HEK293 (cell line): ENCODE results near the gene SPINT2.
A peak's percentile ranks its signal among the peaks of the same experiment; 100 is the strongest.
"Not testable (repeated sequence)": the region's sequence is repeated elsewhere in the genome, so short reads cannot be mapped to it uniquely, and the experiment has no call there.

ENCODE experiments used
- CTCF ChIA-PET: fragments of 350-600 bp; formaldehyde crosslinking; extraction: SDS; loops from one replicate; lab custom pipeline; 2021; ENCODE audit warnings: antibody characterized with exemption; lab: Yijun Ruan, JAX
- POLR2A ChIA-PET: fragments of 300-600 bp; formaldehyde crosslinking; extraction: SDS; loops from one replicate; lab custom pipeline; 2020; ENCODE audit warnings: antibody characterized with exemption, inconsistent platforms; lab: Yijun Ruan, JAX
- H3K27ac ChIP-seq: fragments of 200-500 bp; sonication (Bioruptor generic); 2 replicates; pipeline ENCODE4 v1.5.1; 2014; ENCODE audit warnings: low read depth, low read length, control low read depth, inconsistent platforms; ENCODE audit errors: extremely low read depth
- H3K36me3 ChIP-seq, 2 experiments: fragments of 200-500 bp in 1 of 2; sonication (Bioruptor generic) in 1 of 2; 1 replicate in 1 of 2; 2 replicates in 1 of 2; pipeline ENCODE4 v1.5.1; 2014 to 2017; ENCODE audit warnings: inconsistent platforms in 2 of 2, low read length in 2 of 2; ENCODE audit not compliant: control insufficient read depth in 2 of 2, insufficient read depth in 1 of 2
- H3K4me1 ChIP-seq: fragments of 200-500 bp; sonication (Bioruptor generic); 2 replicates; pipeline ENCODE4 v1.5.1; 2014; ENCODE audit warnings: mild to moderate bottlenecking, low read length, inconsistent platforms; ENCODE audit not compliant: control insufficient read depth, insufficient read depth
- H3K4me3 ChIP-seq: 2 replicates; pipeline ENCODE4 v1.5.1; 2011; ENCODE audit warnings: low read depth, mild to moderate bottlenecking, control low read depth, low read length, moderate library complexity
- H3K9me3 ChIP-seq: fragments of 200-500 bp; sonication (Bioruptor generic); 2 replicates; pipeline ENCODE4 v1.5.1; 2014; ENCODE audit warnings: low read depth, low read length, inconsistent platforms; ENCODE audit not compliant: control insufficient read depth, insufficient read depth
- BCL11A ChIP-seq: fragments of 450-650 bp; formaldehyde crosslinking; IDR thresholded peaks from 2 replicates; pipeline ENCODE4 v1.5.1; 2016; ENCODE audit warnings: low read depth, missing biosample characterization, missing genetic modification characterization
- PRDM10 ChIP-seq: fragments of 450-650 bp; formaldehyde crosslinking; IDR thresholded peaks from 2 replicates; pipeline ENCODE4 v1.5.1; 2016; ENCODE audit warnings: missing biosample characterization, missing genetic modification characterization
- SCRT1 ChIP-seq: fragments of 450-650 bp; formaldehyde crosslinking; IDR thresholded peaks from 2 replicates; pipeline ENCODE4 v1.5.1; 2016; ENCODE audit warnings: missing biosample characterization, missing genetic modification characterization, borderline replicate concordance
- SCRT2 ChIP-seq: fragments of 450-650 bp; formaldehyde crosslinking; IDR thresholded peaks from 2 replicates; pipeline ENCODE4 v1.5.1; 2016; ENCODE audit warnings: missing biosample characterization, missing genetic modification characterization
- SP3 ChIP-seq: fragments of 450-650 bp; formaldehyde crosslinking; IDR thresholded peaks from 2 replicates; pipeline ENCODE4 v1.5.1; 2016; ENCODE audit warnings: missing biosample characterization, missing genetic modification characterization
- SP7 ChIP-seq: fragments of 450-650 bp; formaldehyde crosslinking; IDR thresholded peaks from 2 replicates; pipeline ENCODE4 v1.5.1; 2016; ENCODE audit warnings: missing biosample characterization, missing genetic modification characterization
- ZBTB17 ChIP-seq: fragments of 450-650 bp; formaldehyde crosslinking; IDR thresholded peaks from 2 replicates; pipeline ENCODE4 v1.5.1; 2016; ENCODE audit warnings: missing biosample characterization, missing genetic modification characterization
- ZBTB26 ChIP-seq: fragments of 450-650 bp; formaldehyde crosslinking; optimal IDR thresholded peaks from 2 replicates; pipeline ENCODE3; 2016; ENCODE audit warnings: missing biosample characterization, mild to moderate bottlenecking, missing genetic modification characterization
- ZBTB7A ChIP-seq: fragments of 450-650 bp; formaldehyde crosslinking; IDR thresholded peaks from 2 replicates; pipeline ENCODE4 v1.5.1; 2016; ENCODE audit warnings: low read depth, missing biosample characterization, missing genetic modification characterization
- ZFP37 ChIP-seq: fragments of 450-650 bp; formaldehyde crosslinking; IDR thresholded peaks from 2 replicates; pipeline ENCODE4 v1.5.1; 2016; ENCODE audit warnings: missing biosample characterization, missing genetic modification characterization
- ZNF114 ChIP-seq: fragments of 450-650 bp; formaldehyde crosslinking; IDR thresholded peaks from 2 replicates; pipeline ENCODE4 v1.5.0; 2017; ENCODE audit warnings: missing biosample characterization, missing genetic modification characterization
- ZNF121 ChIP-seq: fragments of 450-650 bp; formaldehyde crosslinking; IDR thresholded peaks from 2 replicates; pipeline ENCODE4 v1.5.1; 2016; ENCODE audit warnings: missing biosample characterization, missing genetic modification characterization
- ZNF132 ChIP-seq: fragments of 450-650 bp; formaldehyde crosslinking; IDR thresholded peaks from 2 replicates; pipeline ENCODE4 v1.5.1; 2017; ENCODE audit warnings: missing biosample characterization, missing genetic modification characterization, borderline replicate concordance
- ZNF16 ChIP-seq: fragments of 450-650 bp; formaldehyde crosslinking; IDR thresholded peaks from 2 replicates; pipeline ENCODE4 v1.5.1; 2016; ENCODE audit warnings: low read depth, missing biosample characterization, missing genetic modification characterization
- ZNF19 ChIP-seq: fragments of 450-650 bp; formaldehyde crosslinking; IDR thresholded peaks from 2 replicates; pipeline ENCODE4; 2016; ENCODE audit warnings: missing biosample characterization, missing genetic modification characterization, low read depth
- ZNF2 ChIP-seq: fragments of 450-650 bp; formaldehyde crosslinking; IDR thresholded peaks from 2 replicates; pipeline ENCODE4 v1.5.1; 2016; ENCODE audit warnings: missing biosample characterization, missing genetic modification characterization
- ZNF366 ChIP-seq: fragments of 450-650 bp; formaldehyde crosslinking; conservative IDR thresholded peaks from 2 replicates; pipeline ENCODE4 v1.5.1; 2016; ENCODE audit warnings: missing biosample characterization, missing genetic modification characterization
- ZNF426 ChIP-seq: fragments of 450-650 bp; formaldehyde crosslinking; IDR thresholded peaks from 2 replicates; pipeline ENCODE4 v1.5.1; 2017; ENCODE audit warnings: missing biosample characterization, missing genetic modification characterization, mild to moderate bottlenecking, inconsistent platforms, moderate library complexity
- ZNF548 ChIP-seq: fragments of 450-650 bp; formaldehyde crosslinking; IDR thresholded peaks from 2 replicates; pipeline ENCODE4 v1.5.1; 2016; ENCODE audit warnings: missing biosample characterization, missing genetic modification characterization
- ZNF596 ChIP-seq: fragments of 450-650 bp; IDR thresholded peaks from 2 replicates; pipeline ENCODE4 v1.5.0; 2018; ENCODE audit warnings: missing biosample characterization, mild to moderate bottlenecking, missing genetic modification characterization, moderate library complexity
- ZNF600 ChIP-seq: fragments of 450-650 bp; formaldehyde crosslinking; IDR thresholded peaks from 2 replicates; pipeline ENCODE4 v1.5.1; 2016; ENCODE audit warnings: missing biosample characterization, missing genetic modification characterization
- ZNF623 ChIP-seq: fragments of 450-650 bp; formaldehyde crosslinking; IDR thresholded peaks from 2 replicates; pipeline ENCODE4 v1.5.1; 2016; ENCODE audit warnings: missing biosample characterization, missing genetic modification characterization
- ZNF654 ChIP-seq: fragments of 450-650 bp; formaldehyde crosslinking; IDR thresholded peaks from 2 replicates; pipeline ENCODE4 v1.5.1; 2016; ENCODE audit warnings: low read depth, missing biosample characterization, missing genetic modification characterization
- ZNF664 ChIP-seq: fragments of 450-650 bp; formaldehyde crosslinking; IDR thresholded peaks from 2 replicates; pipeline ENCODE4 v1.5.1; 2016; ENCODE audit warnings: missing biosample characterization, missing genetic modification characterization
- ZNF707 ChIP-seq: fragments of 450-650 bp; formaldehyde crosslinking; IDR thresholded peaks from 2 replicates; pipeline ENCODE4 v1.5.1; 2016; ENCODE audit warnings: missing biosample characterization, missing genetic modification characterization

Gene SPINT2

GRCh38 chr19:38230506-38231133 lies 33.8 kb upstream of the SPINT2 start:
- POLR2A ChIA-PET, result interaction anchor here (0.6 to 1.7 kb wide), 2 partner anchors 92 to 144 kb away, joined by 4 to 8 read pairs; partner anchors contain the start of gene PSMD8
- CTCF ChIA-PET, result interaction anchor here (0.6 to 23.5 kb wide), 11 partner anchors 13 to 1106 kb away, joined by 3 to 316 read pairs (median 5); partner anchors contain the start of genes CATSPERG, SIPA1L3 and WDR87
- TF ChIP-seq ZNF366 (tag by site-specific recombination) (peak; percentile 63; the same call in 1 of the 2 replicates), ZBTB7A (tag by site-specific recombination) (0 out of 2 replicates have a peak, but pooled peaks have one; percentile 35), ZNF548 (tag by site-specific recombination) (0 out of 2 replicates have a peak, but pooled peaks have one; percentile 7), ZNF596 (tag by site-specific recombination) (0 out of 2 replicates have a peak, but pooled peaks have one; percentile 23), PRDM10 (peak; percentile 69), ZNF121 (tag by site-specific recombination) (peak; percentile 97), ZBTB17 (tag by site-specific recombination) (peak; percentile 78)

GRCh38 chr19:38231918-38232317 lies 32.5 kb upstream of the SPINT2 start:
- H3K36me3 ChIP-seq, result no peaks in the 10 kb centered on the region
- no peak overlapping the region for H3K27ac ChIP-seq
- ChIA-PET POLR2A (interaction anchor here (1.1 kb wide), 1 partner anchor 171 kb away, joined by 3 read pairs; the partner anchor contains the start of gene FAM98C), CTCF (interaction anchor here (0.7 to 23.5 kb wide), 8 partner anchors 11 to 879 kb away, joined by 3 to 316 read pairs (median 22); partner anchors contain the start of genes CATSPERG, GGN, SIPA1L3 and SPINT2)
- TF ChIP-seq ZNF623 (peak; percentile 95), ZNF664 (tag by site-specific recombination) (0 out of 2 replicates have a peak, but pooled peaks have one; percentile 13), ZNF426 (no peak), ZNF114 (tag by site-specific recombination) (no peak), ZNF548 (tag by site-specific recombination) (no peak)
- H3K4me1 ChIP-seq, result peaks cover 7% of the 10 kb centered on the region; the same call in 1 of the 2 replicates
- no peak overlapping the region for H3K4me3 ChIP-seq
- H3K9me3 ChIP-seq, result no peaks in the 10 kb centered on the region

More at GRCh38 chr19:38230506-38231133, 33.8 kb upstream of the SPINT2 start:
- not testable (repeated sequence) for H3K9me3 ChIP-seq, H3K27ac ChIP-seq, H3K4me3 ChIP-seq, H3K36me3 ChIP-seq, H3K4me1 ChIP-seq

DNA sequence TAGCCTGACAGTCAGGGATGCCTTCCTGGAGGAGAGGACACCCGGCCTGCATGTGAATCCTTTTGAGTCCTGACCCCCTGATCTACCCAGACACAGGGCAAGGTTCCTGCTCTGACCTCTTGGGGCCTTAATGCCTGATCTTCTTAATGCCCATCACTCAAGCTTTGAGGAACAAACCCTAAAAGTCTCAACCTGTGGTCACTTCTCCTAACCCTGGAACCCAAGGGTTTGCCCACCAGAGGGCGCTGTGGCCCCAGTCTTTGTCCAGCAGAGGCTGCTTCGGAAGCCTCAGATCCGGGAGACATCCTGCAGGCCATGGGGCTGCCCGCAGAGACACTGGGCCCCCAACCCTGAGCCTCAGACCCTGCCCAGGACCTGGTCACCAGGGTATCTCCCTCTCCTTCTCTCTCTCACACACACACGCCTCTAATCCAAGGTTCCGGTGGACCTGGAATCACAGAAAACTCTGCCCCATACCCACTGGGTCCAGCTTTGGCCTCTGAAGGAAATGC lies 30.6 kb upstream of the SPINT2 start:
- Histone ChIP-seq H3K27ac (no peak overlapping the region), H3K4me3 (no peak overlapping the region), H3K36me3 (no peaks in the 10 kb centered on the region), H3K9me3 (no peaks in the 10 kb centered on the region), H3K4me1 (peaks cover 4% of the 10 kb centered on the region; the same call in 1 of the 2 replicates)
- ChIA-PET CTCF (interaction anchor here (0.6 to 23.5 kb wide), 46 partner anchors 9 to 688 kb away, joined by 3 to 316 read pairs (median 5); partner anchors contain the start of genes C19orf33, CATSPERG, FAM98C and GGN), POLR2A (interaction anchor here (0.6 to 2.3 kb wide), 4 partner anchors 56 to 102 kb away, joined by 3 to 8 read pairs (median 3); partner anchors contain the start of gene CATSPERG)
- TF ChIP-seq ZNF654 (tag by site-specific recombination) (peak; percentile 98), SCRT2 (tag by site-specific recombination) (peak; percentile 89), ZFP37 (tag by site-specific recombination) (0 out of 2 replicates have a peak, but pooled peaks have one; percentile 45), ZNF16 (tag by site-specific recombination) (no peak), BCL11A (peak; percentile 65; the same call in 1 of the 2 replicates), ZNF600 (tag by site-specific recombination) (0 out of 2 replicates have a peak, but pooled peaks have one; percentile 38), ZNF707 (tag by site-specific recombination) (no peak), ZNF19 (tag by site-specific recombination) (no peak), ZBTB26 (tag by site-specific recombination) (peak; percentile 15), SCRT1 (peak; percentile 91), SP3 (tag by site-specific recombination) (peak; percentile 41; the same call in 1 of the 2 replicates), ZNF2 (peak; percentile 97), ZNF132 (tag by site-specific recombination) (no peak), SP7 (peak; percentile 44; the same call in 1 of the 2 replicates)
